Stimulated activated CD8-positive, alpha-beta memory T cell treated with anti-CD3 and anti-CD28 coated beads, Interleukin-12 subunit alpha, Interleukin-12 subunit beta, amount 100 ng/mL, for 24 hours (primary cell): ENCODE data around the gene FRMD5.

Experiments
- DNase-seq: peaks from one replicate; pipeline ENCODE4 v3.0.0-alpha.2; 2020; ENCODE audit errors: extremely low read depth

The FRMD5 gene

GRCh38 chr15:43927203-43927602 lies 267.9 kb downstream of the FRMD5 start:
- no peak for DNase-seq

- DNase-seq = no peak
Measured at GRCh38 chr15:43923553-43923952, 271.5 kb downstream of the FRMD5 start.

DNA sequence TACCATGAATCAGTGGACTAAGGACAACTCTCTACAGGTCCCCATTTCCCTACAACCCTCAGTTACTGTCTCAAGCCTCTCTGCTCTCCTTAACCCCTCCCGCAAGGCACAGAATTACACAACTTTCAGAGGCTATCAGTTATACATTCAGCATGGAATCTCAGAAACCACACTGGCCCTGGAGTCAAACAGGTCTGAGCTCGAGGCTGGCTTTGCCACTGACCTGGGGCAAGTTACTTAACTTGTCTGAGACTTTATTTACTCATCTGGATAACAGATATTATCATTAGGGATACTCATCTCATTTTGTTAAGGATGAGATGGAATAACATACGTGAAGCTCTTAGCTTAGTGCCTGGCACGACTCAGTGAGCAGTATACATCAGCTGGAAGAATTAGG lies 273.1 kb downstream of the FRMD5 start:
- no peak for DNase-seq

- DNase-seq = no peak
Measured at GRCh38 chr15:43920815-43921214, 274.3 kb downstream of the FRMD5 start.

DNA sequence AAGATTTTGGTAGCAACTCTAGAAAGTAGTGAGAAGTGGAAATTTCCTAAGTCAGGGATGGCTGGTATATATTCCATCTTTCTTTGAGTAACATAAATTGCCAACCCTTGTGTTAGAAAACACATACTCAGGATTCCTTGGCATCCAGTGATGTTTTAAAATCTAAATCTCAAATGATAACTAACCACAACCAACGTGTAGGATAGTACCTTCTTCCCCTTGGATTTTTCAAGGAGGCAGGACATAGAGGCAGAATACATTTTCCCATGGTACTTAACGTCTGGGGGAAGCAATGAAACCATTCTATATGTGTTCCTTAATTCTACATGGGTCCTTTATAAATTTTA lies 274.8 kb downstream of the FRMD5 start:
- DNase-seq = no peak

- no peak for DNase-seq
Measured at GRCh38 chr15:43919540-43920253, 275.4 kb downstream of the FRMD5 start.

- no peak for DNase-seq
Measured at GRCh38 chr15:43918717-43919116, 276.4 kb downstream of the FRMD5 start.

- DNase-seq = no peak
Measured at GRCh38 chr15:43916326-43916660, 278.8 kb downstream of the FRMD5 start.

- no peak for DNase-seq
Measured at GRCh38 chr15:43915631-43916325, 279.3 kb downstream of the FRMD5 start.

- DNase-seq = no peak
Measured at GRCh38 chr15:43913941-43914340, 281.1 kb downstream of the FRMD5 start.

DNA sequence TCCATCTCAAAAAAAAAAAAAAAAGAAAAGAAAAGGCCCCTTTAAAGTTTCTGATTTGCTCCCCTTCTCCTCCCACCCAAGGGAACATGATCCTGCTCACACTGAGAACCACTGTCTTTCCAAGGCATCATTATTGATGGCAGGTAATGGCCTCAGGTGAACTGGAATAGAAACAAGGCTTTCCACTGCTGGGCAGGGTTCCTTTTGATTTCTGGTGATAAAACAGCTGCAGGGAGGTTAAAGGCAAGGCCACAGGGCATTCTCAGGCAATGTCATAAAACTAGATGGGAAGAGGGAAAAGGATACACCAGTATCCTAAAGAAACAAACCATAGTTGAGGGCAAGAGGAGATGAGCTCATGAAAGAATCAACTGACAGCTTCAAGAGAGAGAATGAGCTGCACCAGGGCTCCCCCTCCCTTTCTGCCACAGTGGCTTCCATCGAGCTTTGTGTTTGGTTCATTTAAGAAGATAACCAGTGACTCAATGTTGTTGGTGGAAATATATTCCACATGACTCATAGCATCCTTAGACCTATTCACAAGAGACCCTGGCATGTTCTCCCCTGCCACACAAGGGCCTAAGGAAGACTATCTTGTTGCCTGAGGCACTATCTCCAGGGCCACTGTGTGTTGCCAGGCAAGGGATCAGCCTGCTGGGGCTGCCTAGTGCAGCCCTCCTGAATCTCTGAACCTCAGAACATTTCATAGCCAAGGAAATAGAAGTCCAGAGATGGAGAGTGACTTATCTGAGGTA lies 281.9 kb downstream of the FRMD5 start:
- DNase-seq = no peak

- no peak for DNase-seq
Measured at GRCh38 chr15:43912208-43912607, 282.9 kb downstream of the FRMD5 start.

- DNase-seq = no peak
Measured at GRCh38 chr15:43911235-43911781, 283.8 kb downstream of the FRMD5 start.

DNA sequence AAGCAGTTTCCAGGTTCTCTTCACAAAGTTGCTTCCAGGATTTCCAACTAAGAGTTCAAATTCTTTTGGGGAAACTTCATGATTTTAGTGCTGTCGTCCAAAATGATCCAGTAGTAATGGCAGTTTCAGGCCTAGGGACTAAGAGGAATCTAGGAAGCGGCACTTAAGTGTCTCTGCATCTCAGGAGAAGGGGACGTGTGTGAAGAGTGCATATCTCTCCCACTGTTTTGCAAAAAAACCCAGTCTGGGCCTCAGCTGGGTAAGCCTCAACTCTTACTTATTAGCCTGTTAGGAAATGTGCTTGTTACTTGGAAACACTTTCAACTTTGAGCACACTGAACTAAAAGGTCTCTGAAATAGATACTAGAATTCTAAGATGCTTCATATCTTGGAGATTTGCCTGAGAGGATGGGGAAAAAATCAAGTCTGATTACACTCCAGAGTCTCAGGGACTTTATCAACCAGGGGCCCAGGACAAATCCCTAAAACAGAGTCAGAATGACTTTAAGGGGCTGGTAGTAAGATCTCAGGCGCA lies 286.5 kb downstream of the FRMD5 start:
- no peak for DNase-seq

DNA sequence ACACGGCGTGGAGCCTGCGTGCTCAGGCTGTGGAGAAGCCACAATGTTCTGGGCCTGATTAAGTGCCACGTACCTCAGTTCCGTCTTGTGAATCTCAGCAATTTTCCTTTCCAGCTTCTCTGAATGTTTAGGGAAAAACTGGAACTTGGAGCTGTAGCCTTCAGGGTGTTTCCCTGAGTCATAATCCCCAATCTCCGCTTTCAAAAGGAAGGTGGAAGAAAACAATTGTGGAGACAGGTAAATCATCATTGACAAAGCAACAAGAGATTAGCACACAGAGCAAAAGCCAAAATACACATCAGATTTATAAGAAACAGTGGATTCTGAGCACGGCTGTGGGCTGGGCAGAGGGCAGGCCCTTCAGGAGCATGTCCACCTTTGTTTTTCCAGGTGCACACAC lies 289.3 kb downstream of the FRMD5 start:
- DNase-seq = no peak

DNA sequence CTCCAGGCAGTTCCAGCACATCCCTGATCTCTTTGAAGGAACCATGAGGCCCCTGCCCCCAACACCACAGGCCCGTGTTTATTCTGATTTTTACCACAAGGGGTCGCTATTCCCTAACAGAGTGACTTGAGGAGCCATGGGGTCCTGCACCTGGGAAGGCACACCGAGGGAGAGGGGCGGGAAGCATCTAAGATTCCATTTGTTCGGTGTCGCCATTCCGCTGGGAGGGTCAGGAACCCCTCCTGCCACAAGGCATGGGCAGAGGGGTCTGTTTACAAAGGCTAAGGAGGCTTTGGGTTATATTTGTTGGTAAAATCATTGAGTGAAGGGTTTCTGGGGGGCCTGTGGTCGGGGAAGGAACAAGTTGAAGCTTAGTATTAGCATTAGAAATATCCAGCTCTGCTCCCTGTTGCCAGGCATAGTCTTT lies 291.2 kb downstream of the FRMD5 start:
- DNase-seq = peak; percentile 5

DNA sequence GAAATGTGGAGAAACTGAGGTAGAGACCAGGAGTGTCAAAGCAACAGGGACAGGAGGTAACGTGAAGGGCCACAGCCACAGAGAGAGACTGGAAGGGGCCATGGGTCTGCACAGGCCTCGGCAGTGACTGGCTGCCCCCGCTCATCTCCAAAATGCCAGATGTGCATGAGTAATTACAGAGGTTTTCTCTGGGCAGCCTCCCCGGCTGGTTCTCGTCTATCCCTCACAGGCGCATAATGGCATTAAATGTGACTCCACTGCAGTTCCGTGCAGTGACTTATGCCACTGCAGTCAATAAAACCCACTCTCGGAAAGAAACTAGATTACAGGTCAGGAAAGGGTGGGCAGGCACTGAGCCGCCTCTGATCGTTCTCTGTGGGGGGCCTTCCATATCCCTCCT lies 293.6 kb downstream of the FRMD5 start:
- DNase-seq = no peak

- DNase-seq = no peak
Measured at GRCh38 chr15:43900996-43901395, 294.1 kb downstream of the FRMD5 start.

GRCh38 chr15:43899928-43900327 lies 295.1 kb downstream of the FRMD5 start:
- DNase-seq = no peak

DNA sequence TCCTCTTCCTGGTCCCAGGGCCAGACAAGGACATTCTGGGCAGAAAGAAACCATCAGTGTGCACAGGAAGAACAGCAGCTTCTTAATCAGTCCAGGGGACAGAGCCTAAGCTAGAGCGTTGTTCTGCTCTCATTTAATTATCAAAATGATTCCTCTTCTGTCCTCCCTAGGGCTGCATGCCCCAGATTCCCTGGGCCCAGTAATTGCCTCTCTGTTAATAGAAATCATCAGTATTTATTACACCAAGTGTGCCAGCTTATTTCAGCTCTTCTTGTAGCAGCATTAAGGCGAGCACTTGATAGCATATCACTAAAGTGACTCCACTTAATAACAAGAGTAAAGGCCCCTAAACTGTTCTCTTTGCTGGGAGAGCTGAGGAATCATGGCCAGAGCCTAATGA lies 296.2 kb downstream of the FRMD5 start:
- DNase-seq = no peak

GRCh38 chr15:43896543-43896942 lies 298.5 kb downstream of the FRMD5 start:
- DNase-seq = no peak

DNA sequence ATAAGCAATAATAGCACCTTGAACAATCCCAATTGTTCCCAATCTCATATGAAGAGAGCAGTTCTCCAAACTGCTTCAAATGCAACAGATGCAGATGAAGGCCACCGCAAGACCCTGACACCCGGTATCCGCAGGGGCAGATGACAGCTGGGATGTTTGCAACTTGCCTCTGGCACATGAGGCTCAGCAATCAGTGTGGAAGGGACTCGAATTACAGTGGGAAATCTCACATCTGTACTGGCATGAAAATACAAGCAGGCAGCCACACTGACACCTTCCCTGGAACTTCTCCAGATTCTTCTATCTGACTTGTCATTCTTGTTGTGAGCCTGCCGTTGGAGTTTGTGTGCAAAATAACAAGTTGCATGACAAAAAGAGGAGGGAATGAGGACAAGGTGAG lies 299.5 kb downstream of the FRMD5 start:
- DNase-seq = no peak

GRCh38 chr15:43893956-43894355 lies 301.1 kb downstream of the FRMD5 start:
- no peak for DNase-seq
